CD14-positive monocyte (primary cell): Measurements from ENCODE around the gene CHD1. TPM values are rescaled to one million over a fixed set of nuclear protein-coding genes. Genes with fewer than 3 reads are reported as not detected.

Source experiments
- DNase-seq, 3 donors: peaks; one replicate each; pipeline ENCODE4 v3.0.0-alpha.2; 2011 to 2022
- H2AFZ ChIP-seq: 2 replicates; pipeline ENCODE4 v1.6.0; 2012; ENCODE audit warnings: mild to moderate bottlenecking, low read depth, low read length, inconsistent platforms; ENCODE audit not compliant: insufficient read depth, poor library complexity, severe bottlenecking
- H3K27ac ChIP-seq, 2 donors: 1 replicate in 1 of 2; 2 replicates in 1 of 2; pipeline ENCODE4 v1.5.1; 2012 to 2013; ENCODE audit warnings: low read length in 2 of 2, control low read depth in 1 of 2, inconsistent platforms in 1 of 2, low read depth in 1 of 2, mild to moderate bottlenecking in 1 of 2
- H3K27me3 ChIP-seq, 2 donors: one replicate each; pipeline versions ENCODE4 v1.6.0 to v1.6.1; 2011 to 2013; ENCODE audit warnings: low read length in 2 of 2; ENCODE audit not compliant: control insufficient read depth in 2 of 2, insufficient read depth in 2 of 2
- H3K36me3 ChIP-seq, 2 donors: replicated peaks in 1 of 2; 1 replicate in 1 of 2; 2 replicates in 1 of 2; pipeline versions ENCODE4 v1.5.1 to v1.6.1; 2012 to 2013; ENCODE audit warnings: low read length in 2 of 2, control low read depth in 1 of 2, inconsistent platforms in 1 of 2, mild to moderate bottlenecking in 1 of 2; ENCODE audit not compliant: insufficient read depth in 2 of 2, control insufficient read depth in 1 of 2
- H3K4me1 ChIP-seq, 2 donors: 1 replicate in 1 of 2; 2 replicates in 1 of 2; pipeline versions ENCODE4 v1.5.1 to v1.6.1; 2012 to 2013; ENCODE audit warnings: low read length in 2 of 2, control low read depth in 1 of 2, inconsistent platforms in 1 of 2, mild to moderate bottlenecking in 1 of 2, moderate library complexity in 1 of 2; ENCODE audit not compliant: insufficient read depth in 2 of 2, control insufficient read depth in 1 of 2
- H3K4me2 ChIP-seq: replicated peaks from 2 replicates; pipeline ENCODE3; 2012; ENCODE audit warnings: low read length, moderate library complexity, mild to moderate bottlenecking; ENCODE audit not compliant: poor library complexity, severe bottlenecking; ENCODE audit errors: extremely low read depth
- H3K4me3 ChIP-seq, 3 experiments: fragments of 200-600 bp in 1 of 3; sonication (generic) in 1 of 3; replicated peaks in 1 of 3; 1 replicate in 2 of 3; 2 replicates in 1 of 3; pipeline ENCODE4 v1.5.1; 2011 to 2013; ENCODE audit warnings: low read length in 3 of 3, mild to moderate bottlenecking in 3 of 3, control low read depth in 2 of 3, low read depth in 2 of 3, inconsistent platforms in 1 of 3, moderate library complexity in 1 of 3
- H3K79me2 ChIP-seq: 2 replicates; pipeline ENCODE4 v1.6.0; 2012; ENCODE audit warnings: mild to moderate bottlenecking, control low read depth, inconsistent platforms, low read length, moderate library complexity; ENCODE audit not compliant: insufficient read depth
- H3K9ac ChIP-seq: 2 replicates; pipeline ENCODE4 v1.6.0; 2017; ENCODE audit warnings: low read length, mild to moderate bottlenecking; ENCODE audit not compliant: insufficient read depth, poor library complexity, severe bottlenecking
- H3K9me3 ChIP-seq, 2 donors: replicated peaks in 1 of 2; 1 replicate in 1 of 2; 2 replicates in 1 of 2; pipeline versions ENCODE4 v1.5.1 to v1.6.1; 2012 to 2013; ENCODE audit warnings: low read length in 2 of 2, control low read depth in 1 of 2; ENCODE audit not compliant: control insufficient read depth in 1 of 2, insufficient read depth in 1 of 2
- H4K20me1 ChIP-seq: 2 replicates; pipeline ENCODE4 v1.6.0; 2012; ENCODE audit warnings: mild to moderate bottlenecking, low read length, control low read depth, moderate library complexity; ENCODE audit not compliant: insufficient read depth
- H3K27ac Mint-ChIP-seq, 7 donors: one replicate each; pipeline ENCODE4 v1.8.0; 2020; ENCODE audit warnings: mild to moderate bottlenecking in 7 of 7, mixed read lengths in 7 of 7, moderate library complexity in 6 of 7, inconsistent platforms in 2 of 7
- H3K27me3 Mint-ChIP-seq, 3 donors: one replicate each; pipeline ENCODE4 v1.8.0; 2021 to 2022; ENCODE audit warnings: low read depth in 3 of 3, mild to moderate bottlenecking in 3 of 3, mixed read lengths in 3 of 3, moderate library complexity in 3 of 3, inconsistent platforms in 1 of 3
- H3K36me3 Mint-ChIP-seq, 2 donors: one replicate each; pipeline ENCODE4 v1.8.0; 2020; ENCODE audit warnings: mixed read lengths in 2 of 2, inconsistent platforms in 1 of 2, mild to moderate bottlenecking in 1 of 2
- H3K4me1 Mint-ChIP-seq: one replicate; pipeline ENCODE4 v1.8.0; 2020; ENCODE audit warnings: mild to moderate bottlenecking, mixed read lengths
- H3K4me3 Mint-ChIP-seq, 2 donors: one replicate each; pipeline ENCODE4 v1.8.0; 2020; ENCODE audit warnings: mild to moderate bottlenecking in 2 of 2, mixed read lengths in 2 of 2, moderate library complexity in 1 of 2
- H3K9me3 Mint-ChIP-seq, 7 donors: one replicate each; pipeline ENCODE4 v1.8.0; 2020 to 2022; ENCODE audit warnings: mixed read lengths in 7 of 7, mild to moderate bottlenecking in 6 of 7, moderate library complexity in 6 of 7, inconsistent platforms in 2 of 7
- CTCF ChIP-seq: fragments of 200-600 bp; IDR thresholded peaks from one replicate; pipeline ENCODE4 v1.8.0; 2022; ENCODE audit warnings: antibody characterized with exemption, mild to moderate bottlenecking
- WGBS: methylation state at CpG from one replicate; pipeline ENCODE4 v1.1.5; 2013; ENCODE audit warnings: missing lambda C conversion rate; ENCODE audit not compliant: insufficient coverage; 5-methylcytosine and 5-hydroxymethylcytosine counted together
- intact Hi-C, 2 donors: fragments of 100-400 bp; cut with micrococcal nuclease; formaldehyde crosslinking; loops; one replicate each; pipeline versions ENCODE4 v1.15.0 to v1.15.1; 2023
- polyA plus RNA-seq, 3 donors: library from polyadenylated mRNA; depleted of rRNA in 1 of 3; unstranded in 2 of 3; stranded (reverse) in 1 of 3; fragments of 300-500 nt in 2 of 3; fragments of >200 nt in 1 of 3; fragmentation: Illumina TruSeq in 2 of 3; gene quantifications; 1 replicate in 2 of 3; 2 replicates in 1 of 3; pipeline ENCODE4 v1.2.3, GENCODE V29; 2012 to 2021

CHD1 gene
- polyA plus RNA-seq, 3 donors, result 3.1 to 45.7 (median 6.7) TPM

GRCh38 chr5:98836175-98836574 lies 92.6 kb downstream of the CHD1 start:
- no peaks in the 10 kb centered on the region for H3K36me3 ChIP-seq
- no peak overlapping the region for H3K4me3 ChIP-seq
- no peaks in the 10 kb centered on the region for H4K20me1 ChIP-seq
- H3K4me1 ChIP-seq, result no peaks in the 10 kb centered on the region
- no peak overlapping the region for H3K27ac ChIP-seq
- H3K27me3 ChIP-seq, result no peaks in the 10 kb centered on the region
- H3K9me3 Mint-ChIP-seq, result peaks cover 0 to 2% (median 0%) of the 10 kb centered on the region in 7 donors
- 100% methylated on average over 1 of the region's 5 CpGs for WGBS
- intact Hi-C loops, result no loop called here
- DNase-seq, result no peak
- H2AFZ ChIP-seq, result no peak overlapping the region
- H3K9me3 ChIP-seq, result no peaks in the 10 kb centered on the region
- no peak overlapping the region for H3K9ac ChIP-seq
- no peak overlapping the region for H3K4me3 Mint-ChIP-seq
- H3K36me3 Mint-ChIP-seq, result no peaks in the 10 kb centered on the region
- no peaks in the 10 kb centered on the region for H3K79me2 ChIP-seq
- peaks cover 7% of the 10 kb centered on the region for H3K4me1 Mint-ChIP-seq
- H3K4me2 ChIP-seq, result no peak overlapping the region
- H3K27ac Mint-ChIP-seq, result peak overlapping the region in 1 of 7 donors; percentile 53
- H3K27me3 Mint-ChIP-seq, result no peaks in the 10 kb centered on the region
- no peak for TF ChIP-seq CTCF

GRCh38 chr5:98827588-98828284 lies 101.1 kb downstream of the CHD1 start:
- H4K20me1 ChIP-seq, result no peaks in the 10 kb centered on the region
- Mint-ChIP-seq H3K4me1 (no peaks in the 10 kb centered on the region), H3K27me3 (peaks cover 2 to 7% (median 5%) of the 10 kb centered on the region in 3 donors), H3K9me3 (peaks cover 0 to 2% (median 0%) of the 10 kb centered on the region in 7 donors), H3K36me3 (no peaks in the 10 kb centered on the region), H3K4me3 (no peak overlapping the region), H3K27ac (no peak overlapping the region)
- no peaks in the 10 kb centered on the region for H3K36me3 ChIP-seq
- intact Hi-C loops, result no loop called here
- H3K9ac ChIP-seq, result no peak overlapping the region
- no peaks in the 10 kb centered on the region for H3K79me2 ChIP-seq
- H3K27me3 ChIP-seq, result no peaks in the 10 kb centered on the region
- 87% methylated on average over 3 of the region's 7 CpGs for WGBS
- no peak overlapping the region for H3K4me2 ChIP-seq
- no peaks in the 10 kb centered on the region for H3K4me1 ChIP-seq
- TF ChIP-seq CTCF, result no peak
- no peak for DNase-seq
- no peak overlapping the region for H3K27ac ChIP-seq
- H3K9me3 ChIP-seq, result no peaks in the 10 kb centered on the region
- no peak overlapping the region for H3K4me3 ChIP-seq
- H2AFZ ChIP-seq, result no peak overlapping the region
